NCI-H1105 treated with DMSO at 0.1 percent for 48 hours (cell line): ENCODE data around the gene WNT2.
"Not testable (repeated sequence)": the region's sequence is repeated elsewhere in the genome, so short reads cannot be mapped to it uniquely, and the experiment has no call there.

Source experiments
- DNase-seq: peaks from one replicate; lab custom pipeline; 2025; lab: John Stamatoyannopoulos, UW

WNT2 gene

DNA sequence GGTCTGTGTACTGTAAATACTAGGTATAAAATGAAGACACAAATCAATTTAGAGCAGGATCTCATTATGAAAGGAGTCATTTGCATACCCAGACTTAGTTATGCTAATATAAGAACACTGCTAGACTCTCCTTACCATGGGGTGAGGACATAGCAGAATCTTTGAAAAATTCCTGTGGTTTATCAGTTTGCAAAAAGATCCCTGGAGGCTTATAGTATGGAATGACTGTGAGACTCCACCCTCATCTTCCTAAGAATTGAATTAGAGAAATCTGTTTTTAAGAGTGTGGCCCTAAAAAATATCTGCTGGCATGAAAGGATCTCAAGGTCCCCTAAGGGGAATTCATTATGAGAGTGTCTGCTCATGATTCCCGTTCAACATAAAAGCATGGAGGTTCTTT, 63.2 kb downstream of the WNT2 start:
- DNase-seq: no peak

DNA sequence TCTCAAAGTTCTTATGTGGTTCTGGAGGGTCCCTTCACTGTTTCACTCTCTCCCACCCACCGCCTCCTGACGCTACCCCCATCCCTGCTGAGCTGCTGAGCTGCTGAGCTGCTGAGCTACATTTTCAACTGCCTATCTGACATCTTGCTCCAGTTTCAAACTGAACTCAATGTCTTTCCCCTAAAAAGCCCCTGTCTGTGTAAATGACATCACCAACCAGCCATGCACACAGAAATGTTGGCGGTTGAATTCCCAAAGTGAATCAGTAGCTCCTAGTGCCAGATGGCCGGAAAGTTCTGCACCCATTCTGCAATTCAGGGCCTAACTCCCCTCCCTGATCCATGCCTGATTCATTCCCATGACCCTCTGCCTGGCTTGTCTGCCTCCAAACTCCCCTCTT, 71.2 kb downstream of the WNT2 start:
- DNase-seq: no peak

- DNase-seq: no peak
These were observed 72.1 kb downstream of the WNT2 start for GRCh38 chr7:117250801-117251200.

GRCh38 chr7:117250245-117250644, 72.6 kb downstream of the WNT2 start:
- DNase-seq: no peak

DNA sequence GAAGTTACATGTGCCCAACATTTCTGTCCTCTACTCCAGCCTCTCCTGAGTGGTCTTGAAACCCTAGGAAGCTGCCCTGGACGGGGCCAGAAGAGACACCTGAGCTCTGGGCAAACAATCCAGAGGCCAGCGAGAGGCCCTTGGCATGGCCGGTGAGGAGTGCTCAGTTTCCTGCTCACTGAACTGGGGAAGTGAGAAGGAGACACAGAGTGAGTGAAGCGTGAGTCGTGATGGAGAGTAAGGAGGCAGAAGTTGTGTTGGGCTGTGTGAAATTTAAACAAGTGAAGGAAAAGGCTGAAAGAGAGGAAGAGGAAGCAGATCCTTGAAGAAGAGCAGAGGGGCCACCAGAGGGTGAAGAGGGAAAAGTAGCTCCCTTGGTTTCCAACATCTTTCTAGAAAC, 73.2 kb downstream of the WNT2 start:
- DNase-seq: no peak

DNA sequence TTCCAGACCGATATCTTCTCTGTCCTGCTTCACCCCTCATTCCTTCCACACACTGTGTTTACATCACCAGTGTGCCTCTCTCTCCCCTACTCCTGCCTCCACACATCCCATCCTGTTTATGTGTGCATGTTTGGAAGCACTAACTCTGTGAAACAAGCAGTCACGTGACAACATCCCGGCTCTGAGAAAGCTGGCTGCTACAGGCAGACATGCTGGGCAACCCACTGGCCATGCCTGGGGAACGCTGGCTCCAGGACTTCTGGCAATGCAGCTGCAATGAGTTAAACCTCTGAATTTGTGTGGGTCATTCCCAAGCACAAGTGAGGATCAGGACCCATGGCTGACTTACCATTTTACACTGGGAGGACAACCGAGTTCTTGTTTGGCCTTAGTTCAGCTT, 74.0 kb downstream of the WNT2 start:
- no peak for DNase-seq

DNA sequence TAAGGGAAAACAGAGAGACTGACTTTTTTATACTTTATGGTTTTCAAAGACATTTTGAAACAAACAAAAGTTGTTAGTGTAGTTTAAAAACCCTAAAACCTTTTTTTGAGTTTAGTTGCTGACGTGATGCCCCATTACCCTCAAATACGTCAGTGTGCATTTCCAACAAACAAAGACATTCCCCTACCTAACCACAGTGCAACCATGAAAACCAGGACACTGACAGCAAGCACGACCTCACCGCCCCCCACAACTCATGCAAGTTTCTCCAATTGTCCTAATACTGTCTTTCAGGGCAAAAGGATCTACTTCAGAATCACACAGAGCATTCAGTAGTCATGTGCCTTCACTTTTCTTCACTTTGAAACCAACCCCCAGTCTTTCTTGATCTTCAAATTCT, 75.0 kb downstream of the WNT2 start:
- DNase-seq: no peak

GRCh38 chr7:117245703-117246102, 77.2 kb downstream of the WNT2 start:
- DNase-seq: not testable (repeated sequence)

DNA sequence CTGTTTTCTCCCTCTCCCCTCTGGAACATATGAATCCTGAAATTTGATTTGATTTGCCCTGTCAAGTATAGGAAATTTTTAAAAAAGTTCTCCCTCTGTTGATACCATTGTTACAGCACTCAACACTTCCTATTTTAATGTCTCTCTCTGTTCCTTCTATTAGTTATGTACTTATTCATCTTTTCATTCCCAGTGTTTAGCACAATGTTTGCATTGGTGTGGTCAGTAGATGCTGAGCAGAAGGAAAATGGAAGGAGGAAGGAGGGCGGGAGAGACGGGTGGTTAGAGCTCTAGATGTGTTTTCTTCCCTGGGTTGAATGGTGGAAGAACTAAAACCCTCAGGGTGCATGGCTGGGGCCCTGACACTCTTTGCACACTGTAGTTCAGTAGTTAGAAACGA, 79.5 kb downstream of the WNT2 start:
- no peak for DNase-seq

DNA sequence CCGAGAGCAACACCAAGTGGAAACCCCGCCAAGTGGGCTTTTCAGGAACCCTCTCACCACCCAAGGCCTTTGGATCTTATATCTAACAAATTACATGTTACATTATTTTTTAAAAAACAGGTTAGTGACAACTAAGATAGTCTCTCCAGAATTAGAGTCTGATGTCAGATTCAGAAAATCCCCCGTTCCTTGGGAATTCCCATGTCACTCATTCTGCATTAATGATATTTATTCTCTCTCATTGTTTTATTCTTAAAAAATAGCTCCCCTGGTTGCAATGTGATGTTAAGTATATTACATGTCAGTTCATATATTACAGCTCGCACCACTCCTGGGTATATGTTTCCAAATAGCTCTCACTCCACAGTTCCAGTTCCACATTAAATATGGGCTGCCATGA, 81.8 kb downstream of the WNT2 start:
- no peak for DNase-seq

- no peak for DNase-seq
These were observed 83.9 kb downstream of the WNT2 start for GRCh38 chr7:117238937-117239336.

DNA sequence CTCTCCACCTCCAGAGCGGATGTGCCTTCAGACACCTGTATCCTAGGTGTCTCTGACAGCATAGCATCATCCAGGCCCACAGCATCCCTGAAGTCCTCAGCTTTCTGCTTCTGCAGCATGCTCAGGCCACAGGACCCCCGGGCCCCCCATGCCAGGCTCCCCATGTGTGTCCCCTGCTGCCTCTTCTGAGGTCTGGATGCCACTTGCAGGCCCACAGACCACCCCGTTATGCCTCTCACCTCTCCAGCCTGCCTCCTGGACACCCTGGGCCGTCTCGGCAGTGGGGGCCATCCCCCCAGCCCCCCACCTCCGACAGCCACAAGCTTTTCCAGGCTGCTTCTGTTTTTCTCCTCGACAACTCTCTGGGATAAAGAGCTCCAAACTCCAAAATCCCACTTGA, 84.4 kb downstream of the WNT2 start:
- DNase-seq: no peak

GRCh38 chr7:117237646-117238045, 85.2 kb downstream of the WNT2 start:
- no peak for DNase-seq

- no peak for DNase-seq
These were observed 91.9 kb downstream of the WNT2 start for GRCh38 chr7:117231047-117231359.

- no peak for DNase-seq
These were observed 92.4 kb downstream of the WNT2 start for GRCh38 chr7:117230276-117231046.

- no peak for DNase-seq
These were observed 93.5 kb downstream of the WNT2 start for GRCh38 chr7:117229350-117229749.

- DNase-seq: no peak
These were observed 95.8 kb downstream of the WNT2 start for GRCh38 chr7:117227091-117227490.

- no peak for DNase-seq
These were observed 97.3 kb downstream of the WNT2 start for GRCh38 chr7:117225536-117225935.
